ENCODE data around the gene EXOSC3.

DNA sequence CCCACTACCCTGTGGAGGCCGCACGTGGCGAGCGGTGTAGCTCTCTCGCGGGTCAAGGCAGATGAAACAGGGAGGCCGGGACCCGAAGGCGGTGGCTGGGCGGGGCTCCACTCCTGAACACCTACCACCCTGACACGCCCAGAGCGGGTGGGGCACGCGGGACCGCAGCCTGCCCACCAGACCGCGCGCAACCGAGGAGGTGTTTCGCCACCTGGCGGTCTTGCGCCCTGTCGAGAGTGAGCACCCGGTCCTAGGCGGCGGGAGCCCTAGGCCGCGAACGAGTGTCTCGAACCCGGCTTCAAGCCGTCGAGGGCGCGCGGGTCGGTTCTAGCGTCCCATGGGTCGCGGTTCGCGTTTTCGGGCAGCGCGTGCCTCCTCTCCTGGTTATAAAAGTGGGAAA lies 2.2 kb upstream of the EXOSC3 start:
- TF ChIP-seq, protein P1, sequence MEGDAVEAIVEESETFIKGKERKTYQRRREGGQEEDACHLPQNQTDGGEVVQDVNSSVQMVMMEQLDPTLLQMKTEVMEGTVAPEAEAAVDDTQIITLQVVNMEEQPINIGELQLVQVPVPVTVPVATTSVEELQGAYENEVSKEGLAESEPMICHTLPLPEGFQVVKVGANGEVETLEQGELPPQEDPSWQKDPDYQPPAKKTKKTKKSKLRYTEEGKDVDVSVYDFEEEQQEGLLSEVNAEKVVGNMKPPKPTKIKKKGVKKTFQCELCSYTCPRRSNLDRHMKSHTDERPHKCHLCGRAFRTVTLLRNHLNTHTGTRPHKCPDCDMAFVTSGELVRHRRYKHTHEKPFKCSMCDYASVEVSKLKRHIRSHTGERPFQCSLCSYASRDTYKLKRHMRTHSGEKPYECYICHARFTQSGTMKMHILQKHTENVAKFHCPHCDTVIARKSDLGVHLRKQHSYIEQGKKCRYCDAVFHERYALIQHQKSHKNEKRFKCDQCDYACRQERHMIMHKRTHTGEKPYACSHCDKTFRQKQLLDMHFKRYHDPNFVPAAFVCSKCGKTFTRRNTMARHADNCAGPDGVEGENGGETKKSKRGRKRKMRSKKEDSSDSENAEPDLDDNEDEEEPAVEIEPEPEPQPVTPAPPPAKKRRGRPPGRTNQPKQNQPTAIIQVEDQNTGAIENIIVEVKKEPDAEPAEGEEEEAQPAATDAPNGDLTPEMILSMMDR (optimal IDR thresholded peaks at IDR 0.05 in 1 of 3, IDR thresholded peaks at IDR 0.05 in 1 of 3, conservative IDR thresholded peaks at IDR 0.05 in 1 of 3; ENCODE audit: extremely low read depth in 1 of 3, insufficient read depth in 2 of 3, low read length in 3 of 3): peak in 1 of 3 experiments; percentile 19
- TF ChIP-seq EZH2 (IDR thresholded peaks at IDR 0.05; ENCODE audit: low read length): no peak

All from keratinocyte (primary cell).